Dermis blood vessel endothelial cell (primary cell): ENCODE measurements around the gene SLC16A10. TPM values are rescaled to one million over a fixed set of nuclear protein-coding genes. Genes with fewer than 3 reads are reported as not detected.
"Not testable (repeated sequence)": the region's sequence is repeated elsewhere in the genome, so short reads cannot be mapped to it uniquely, and the experiment has no call there.

ENCODE experiments used
- DNase-seq: peaks from one replicate; pipeline ENCODE4 v3.0.0; 2010
- total RNA-seq: library from RNA; depleted of rRNA; stranded (reverse); fragments of >200 nt; gene quantifications from 2 replicates; pipeline ENCODE4 v1.2.3, GENCODE V29; 2014

The SLC16A10 gene
- total RNA-seq, 1 donor from 2014 or later: under 0.01 TPM

GRCh38 chr6:111220383-111221031, 133.2 kb downstream of the SLC16A10 start:
- no peak for DNase-seq

- DNase-seq: no peak
Measured at GRCh38 chr6:111221804-111222203, 134.5 kb downstream of the SLC16A10 start.

DNA sequence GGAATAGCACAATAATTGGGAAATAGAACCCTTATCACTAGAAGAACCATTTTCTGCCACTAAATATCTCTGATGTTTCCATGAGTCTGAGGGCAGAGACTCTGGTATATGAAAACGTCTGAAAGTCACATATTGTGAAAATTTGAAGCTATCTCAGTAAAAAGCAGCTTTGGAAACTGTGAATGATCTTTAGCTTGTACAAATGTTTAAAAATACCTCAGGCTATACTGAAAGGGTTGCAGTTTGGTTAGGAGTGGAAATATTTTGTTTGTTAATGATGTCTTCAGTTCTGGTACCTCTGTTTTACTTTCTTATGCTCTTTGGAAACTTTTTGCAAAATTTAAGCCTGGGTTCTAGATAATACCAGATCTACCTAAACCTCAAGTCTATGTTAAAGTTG, 135.0 kb downstream of the SLC16A10 start:
- DNase-seq: no peak

DNA sequence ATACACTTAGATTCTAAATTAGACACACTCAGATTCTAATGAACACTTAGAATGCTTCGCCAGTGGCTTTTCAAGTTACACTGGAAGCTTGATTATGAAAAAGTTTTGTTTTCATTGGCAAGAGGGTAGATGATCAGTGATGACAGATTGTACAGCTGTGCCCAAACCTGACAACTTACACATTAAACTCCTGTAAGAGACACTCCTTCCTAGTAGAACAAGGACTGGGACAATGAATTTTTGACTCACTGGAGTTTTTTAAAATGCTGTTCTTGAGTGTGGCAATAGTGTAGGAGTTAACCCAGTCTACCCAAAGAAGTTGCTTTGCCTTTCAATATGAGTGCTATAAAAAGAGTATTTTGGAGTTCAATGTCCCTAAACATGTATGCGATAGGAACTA, 140.8 kb downstream of the SLC16A10 start:
- no peak for DNase-seq

- DNase-seq: no peak
Measured at GRCh38 chr6:111230351-111231089, 143.2 kb downstream of the SLC16A10 start.

DNA sequence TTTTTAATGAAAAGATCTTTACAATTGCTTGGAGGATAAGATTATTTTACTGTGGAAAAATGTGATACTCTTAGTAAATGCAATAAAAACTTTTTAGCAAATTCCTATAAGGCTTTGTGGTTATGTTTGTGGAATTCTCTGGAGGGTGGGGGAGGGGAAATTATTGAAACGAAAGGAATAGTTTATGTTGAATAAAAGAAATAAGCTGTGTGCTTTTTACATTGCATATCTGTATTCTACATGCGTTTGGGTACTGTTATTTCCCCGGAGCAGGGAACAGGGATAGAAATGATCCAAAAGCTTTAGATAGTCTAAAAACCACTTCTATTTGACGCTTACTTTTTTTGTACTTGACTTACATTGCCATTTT, 143.8 kb downstream of the SLC16A10 start:
- DNase-seq: no peak

- DNase-seq: no peak
Measured at GRCh38 chr6:111237852-111238251, 150.5 kb downstream of the SLC16A10 start.

- DNase-seq: peak; percentile 26
Measured at GRCh38 chr6:111238464-111239119, 151.3 kb downstream of the SLC16A10 start.

GRCh38 chr6:111239461-111239860, 152.2 kb downstream of the SLC16A10 start:
- DNase-seq: no peak

DNA sequence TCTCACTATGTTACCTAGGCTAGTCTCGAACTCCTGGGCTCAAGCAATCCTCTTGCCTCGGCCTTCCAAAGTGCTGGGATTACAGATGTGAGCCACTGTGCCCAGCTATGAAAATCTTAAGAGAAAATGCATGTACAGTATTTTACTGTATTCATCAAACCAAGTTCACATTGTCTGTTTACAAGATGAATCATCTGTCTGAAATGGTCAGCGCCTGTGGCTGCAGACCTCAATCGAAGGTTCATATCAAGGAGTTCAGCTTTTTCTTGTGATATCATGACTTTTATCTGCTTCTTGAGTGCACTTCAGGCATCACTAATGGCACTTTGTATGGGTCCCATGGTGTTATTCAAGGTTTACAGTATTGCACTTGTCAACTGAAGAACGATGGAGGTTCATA, 155.1 kb downstream of the SLC16A10 start:
- no peak for DNase-seq

GRCh38 chr6:111243095-111243494, 155.8 kb downstream of the SLC16A10 start:
- no peak for DNase-seq

- no peak for DNase-seq
Measured at GRCh38 chr6:111248789-111249188, 161.5 kb downstream of the SLC16A10 start.

DNA sequence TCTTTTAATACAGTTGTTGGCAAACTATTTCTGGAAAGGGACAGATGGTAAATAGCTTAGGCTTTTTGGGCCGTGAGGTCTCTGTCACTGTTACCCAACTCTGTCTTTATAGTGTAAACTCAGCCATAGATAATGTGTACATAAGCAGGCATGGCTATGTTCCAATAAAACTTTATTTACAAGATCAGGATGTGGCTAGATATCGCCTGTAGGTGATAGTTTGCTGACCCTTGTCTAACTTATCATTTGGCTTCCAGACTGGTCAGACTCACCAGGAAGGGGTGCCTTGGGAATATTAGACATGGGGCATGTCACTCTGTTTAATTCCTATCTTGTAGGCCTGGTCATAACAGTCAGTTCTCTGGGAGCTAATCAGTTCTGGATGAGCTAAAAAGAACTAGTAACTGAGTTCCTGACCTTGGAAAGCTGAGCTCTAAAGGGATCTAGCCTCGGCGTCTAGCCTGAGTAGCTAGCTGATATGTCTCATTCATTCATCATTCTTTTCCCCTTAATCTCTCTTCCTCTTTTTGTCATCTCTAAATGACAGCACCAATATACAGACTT, 163.6 kb downstream of the SLC16A10 start:
- no peak for DNase-seq

DNA sequence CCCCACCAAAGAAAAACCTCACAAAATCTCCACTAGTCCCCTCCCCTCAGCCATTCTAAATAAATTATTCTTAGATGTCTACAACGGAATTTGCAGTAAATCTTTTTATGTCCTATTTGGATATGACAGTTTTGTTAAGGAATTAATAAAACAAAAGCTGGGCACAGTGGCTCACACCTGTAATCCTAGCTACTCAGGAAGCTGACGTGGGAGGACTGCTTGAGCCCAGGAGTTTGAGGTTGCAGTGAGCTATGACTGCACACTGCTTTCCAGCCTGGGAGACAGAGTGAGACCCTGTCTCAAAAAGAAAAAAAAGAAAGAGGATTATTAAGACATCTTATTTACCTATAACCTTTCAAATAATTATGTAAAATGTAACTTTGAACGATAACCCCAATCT, 165.4 kb downstream of the SLC16A10 start:
- no peak for DNase-seq

GRCh38 chr6:111254004-111254778, 166.9 kb downstream of the SLC16A10 start:
- no peak for DNase-seq

DNA sequence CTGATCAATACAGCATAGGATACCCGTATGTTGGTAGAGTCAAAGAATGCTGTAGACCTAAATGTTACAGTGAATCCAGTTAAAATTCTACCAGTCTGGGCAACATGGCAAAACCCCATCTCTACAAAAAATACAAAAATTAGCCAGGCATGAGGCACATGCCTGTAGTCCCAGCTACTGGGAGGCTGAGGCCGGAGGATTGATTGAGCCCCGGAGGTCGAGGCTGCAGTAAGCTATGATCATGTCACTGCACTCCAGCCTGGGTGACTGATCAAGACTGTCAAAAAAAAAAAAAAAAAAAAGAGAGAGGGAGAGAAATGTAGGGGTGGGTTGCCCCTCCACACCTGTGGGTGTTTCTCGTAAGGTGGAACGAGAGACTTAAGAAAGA, 167.5 kb downstream of the SLC16A10 start:
- DNase-seq: no peak

DNA sequence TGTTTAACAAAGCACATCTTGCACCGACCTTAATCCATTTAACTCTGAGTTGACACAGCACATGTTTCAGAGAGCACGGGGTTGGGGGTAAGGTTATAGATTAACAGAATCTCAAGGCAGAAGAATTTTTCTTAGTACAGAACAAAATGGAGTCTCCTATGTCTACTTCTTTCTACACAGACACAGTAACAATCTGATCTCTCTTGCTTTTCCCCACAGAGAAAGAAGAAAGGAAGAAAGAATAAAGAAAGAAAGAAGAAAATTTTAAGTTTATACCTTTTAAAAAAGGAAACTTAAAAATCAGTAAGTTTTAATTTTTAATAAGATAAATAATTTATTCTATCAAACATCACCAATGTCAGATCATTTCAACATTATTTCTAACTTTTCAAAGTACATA, 168.5 kb downstream of the SLC16A10 start:
- DNase-seq: not testable (repeated sequence)

GRCh38 chr6:111256646-111257045, 169.3 kb downstream of the SLC16A10 start:
- DNase-seq: no peak

GRCh38 chr6:111258010-111258409, 170.7 kb downstream of the SLC16A10 start:
- no peak for DNase-seq

DNA sequence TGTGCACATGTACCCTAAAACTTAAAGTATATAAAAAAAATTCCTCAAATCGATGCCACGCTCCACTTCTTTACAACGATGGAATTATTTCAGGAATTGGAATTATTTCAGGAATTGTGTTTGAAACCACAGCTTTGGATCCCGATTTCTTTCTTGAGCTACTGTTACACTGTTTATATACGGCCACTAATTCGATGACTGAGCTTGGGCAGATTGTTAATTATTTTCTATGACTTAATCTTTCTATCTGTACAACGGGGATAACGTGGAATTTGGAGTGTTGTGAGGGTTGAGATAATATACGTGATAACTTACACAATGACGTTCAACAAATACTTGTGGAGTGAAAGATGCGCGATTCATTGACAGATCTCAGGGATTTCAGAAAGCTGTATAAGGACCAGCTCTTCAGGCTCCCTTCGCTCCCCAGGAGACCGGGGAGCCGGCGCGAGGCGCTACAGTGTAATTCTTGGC, 171.3 kb downstream of the SLC16A10 start:
- no peak for DNase-seq

GRCh38 chr6:111259089-111259831, 172.0 kb downstream of the SLC16A10 start:
- peak; percentile 100 for DNase-seq
